NCI-H345 (cell line): ENCODE data around the gene CACNA1C.
"Not testable (repeated sequence)": the region's sequence is repeated elsewhere in the genome, so short reads cannot be mapped to it uniquely, and the experiment has no call there.

Experiments
- DNase-seq: peaks from one replicate; lab custom pipeline; 2025; lab: John Stamatoyannopoulos, UW

CACNA1C gene

GRCh38 chr12:2234646-2235350, 182.0 kb downstream of the CACNA1C start:
- no peak for DNase-seq

- DNase-seq, result no peak
Observed at GRCh38 chr12:2236506-2237294, 183.9 kb downstream of the CACNA1C start.

DNA sequence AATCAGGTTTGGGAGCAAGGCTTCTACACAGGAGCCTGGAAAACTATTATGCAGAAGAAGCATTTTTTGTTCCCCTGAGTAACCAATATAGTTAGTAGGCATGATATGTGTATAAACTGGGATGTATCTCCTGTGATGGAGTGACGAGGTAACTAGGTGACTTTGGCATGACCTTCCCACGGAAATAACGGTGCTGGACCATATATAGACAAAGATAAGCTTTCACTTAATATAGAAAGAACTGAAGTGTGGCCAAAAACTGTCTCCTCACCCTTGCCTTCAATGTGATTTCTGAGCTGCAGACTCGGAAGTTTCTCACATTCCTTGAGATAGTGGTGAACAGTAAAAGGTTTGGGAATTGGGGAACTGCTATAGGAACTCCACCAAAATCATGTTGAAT, 185.3 kb downstream of the CACNA1C start:
- no peak for DNase-seq

DNA sequence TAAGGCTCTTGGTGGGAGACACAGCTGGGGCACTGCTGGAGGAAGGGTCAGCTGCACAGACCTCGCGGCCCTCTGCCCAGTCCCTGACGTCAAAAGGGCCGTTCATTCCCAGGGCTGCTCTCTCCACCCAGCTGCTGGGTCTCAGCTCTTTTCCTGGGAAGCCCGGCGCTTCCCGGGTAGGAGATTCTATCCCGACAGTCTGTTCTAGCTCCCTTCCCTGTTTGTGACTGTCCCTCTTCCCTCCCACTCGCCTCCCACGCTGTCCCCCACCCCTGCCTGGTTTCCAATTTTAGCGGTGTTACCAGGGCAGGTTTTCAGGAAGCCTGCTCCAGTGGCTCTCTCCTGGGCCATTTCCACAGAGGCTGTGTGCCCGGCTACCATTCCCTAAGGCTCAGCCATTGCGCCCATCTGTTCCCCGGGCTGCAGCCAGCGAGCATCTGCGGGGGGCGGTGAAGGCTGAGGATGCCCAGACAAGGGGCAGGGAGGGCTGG, 186.6 kb downstream of the CACNA1C start:
- no peak for DNase-seq

GRCh38 chr12:2240390-2240789, 187.6 kb downstream of the CACNA1C start:
- no peak for DNase-seq

- DNase-seq, result no peak
Observed at GRCh38 chr12:2240984-2241383, 188.2 kb downstream of the CACNA1C start.

DNA sequence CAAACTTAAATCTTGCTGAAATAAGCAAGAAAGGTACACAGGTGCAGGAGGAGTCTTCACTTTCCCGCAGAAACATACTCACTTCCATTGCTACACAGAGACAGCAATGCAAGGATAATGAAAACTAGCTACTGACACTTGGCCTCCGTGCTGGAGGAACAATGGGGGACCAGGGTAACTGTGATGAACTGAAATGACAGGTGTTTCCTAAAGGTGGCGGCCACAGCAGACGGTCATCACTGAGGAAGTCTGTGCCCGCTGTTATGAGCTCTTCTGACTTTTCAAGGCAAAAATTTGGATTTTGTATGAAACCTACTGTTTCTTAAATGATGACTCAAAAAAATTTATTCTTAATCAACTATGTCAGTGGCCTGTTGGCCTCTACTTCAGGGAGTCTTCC, 189.4 kb downstream of the CACNA1C start:
- no peak for DNase-seq

GRCh38 chr12:2242816-2243215, 190.0 kb downstream of the CACNA1C start:
- DNase-seq, result no peak

DNA sequence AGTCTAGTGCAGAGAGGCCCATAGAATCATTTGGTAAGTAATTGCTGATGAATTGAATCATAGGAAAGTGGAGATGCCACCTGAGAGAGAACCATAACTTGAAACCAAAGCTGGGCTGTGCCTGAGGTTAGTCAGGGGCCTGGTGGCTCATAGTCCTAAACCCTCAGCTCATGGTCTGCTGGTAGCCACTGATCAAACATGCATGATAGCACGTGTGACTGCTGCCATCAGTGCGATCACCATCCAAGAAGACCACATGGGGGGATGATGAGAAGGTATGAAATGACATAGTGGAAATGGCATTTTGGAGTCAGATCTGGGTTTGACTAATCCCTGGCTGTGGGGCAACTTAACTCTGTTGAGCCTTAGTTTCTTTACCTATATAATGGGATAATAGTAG, 190.5 kb downstream of the CACNA1C start:
- no peak for DNase-seq

- DNase-seq, result peak; percentile 74
Observed at GRCh38 chr12:2244013-2244861, 191.4 kb downstream of the CACNA1C start.

DNA sequence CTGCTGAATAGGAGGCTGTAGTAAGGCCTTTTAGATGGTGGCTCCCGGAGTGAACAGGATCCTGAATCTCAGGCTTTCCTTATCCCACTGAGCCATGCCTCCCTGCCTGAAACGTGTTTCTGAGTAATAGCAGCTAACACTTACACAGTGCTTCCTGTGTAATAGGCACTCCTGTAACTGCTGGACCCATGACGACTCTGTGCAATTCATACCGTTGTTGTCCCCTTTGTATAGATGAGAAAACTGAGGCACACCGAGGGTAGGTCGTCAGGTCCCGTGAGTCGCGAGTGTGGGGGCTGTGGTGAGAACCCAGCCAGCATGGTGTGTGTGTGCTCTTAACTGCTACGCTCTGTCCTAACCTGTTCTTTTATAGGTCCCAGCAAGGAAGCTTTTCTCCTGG, 193.6 kb downstream of the CACNA1C start:
- DNase-seq, result no peak

- DNase-seq, result no peak
Observed at GRCh38 chr12:2247120-2247519, 194.3 kb downstream of the CACNA1C start.

DNA sequence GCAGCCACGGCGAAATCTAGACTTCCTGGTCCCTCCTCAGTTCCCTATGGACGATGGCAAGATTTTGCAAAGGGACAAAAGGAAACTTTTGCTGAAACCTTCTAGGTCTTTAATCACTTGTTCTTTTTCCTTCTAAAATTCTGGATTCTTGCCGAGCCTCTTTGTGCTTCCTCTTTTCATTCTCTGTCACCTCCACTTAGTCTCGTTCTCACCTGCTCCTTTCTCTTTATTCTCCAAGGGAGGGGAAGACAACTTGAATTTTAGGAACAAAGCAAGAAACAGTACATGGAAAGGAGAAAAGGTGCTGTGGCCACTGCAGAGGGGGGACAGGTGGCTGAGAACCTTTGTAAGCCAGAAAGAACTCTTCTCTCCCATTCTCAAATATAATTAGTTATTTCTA, 194.8 kb downstream of the CACNA1C start:
- DNase-seq, result no peak

- DNase-seq, result peak; percentile 64
Observed at GRCh38 chr12:2248087-2248900, 195.5 kb downstream of the CACNA1C start.

DNA sequence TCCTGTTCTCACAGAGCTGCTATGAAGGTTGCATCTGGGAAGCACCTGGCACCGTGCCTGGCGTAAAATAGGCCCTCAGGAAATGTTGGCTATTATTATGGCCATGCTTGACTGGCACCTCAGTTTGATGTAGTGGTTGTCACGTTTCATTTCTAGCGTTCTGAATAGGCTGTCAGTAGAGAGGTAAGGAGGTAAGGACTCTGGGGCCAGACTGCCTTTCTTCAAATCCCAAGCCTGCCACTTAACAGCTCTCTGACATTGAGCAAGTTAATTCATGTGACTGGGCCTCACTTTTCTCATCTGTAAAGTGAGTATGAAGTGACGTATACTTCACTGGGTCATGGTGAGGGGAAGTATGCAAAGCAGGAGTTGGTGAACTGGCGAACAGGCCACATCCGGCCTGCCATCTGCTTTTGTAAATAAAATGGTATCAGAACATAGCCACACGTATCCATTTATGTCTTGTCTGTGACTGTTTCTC, 196.2 kb downstream of the CACNA1C start:
- peak; percentile 95 for DNase-seq

DNA sequence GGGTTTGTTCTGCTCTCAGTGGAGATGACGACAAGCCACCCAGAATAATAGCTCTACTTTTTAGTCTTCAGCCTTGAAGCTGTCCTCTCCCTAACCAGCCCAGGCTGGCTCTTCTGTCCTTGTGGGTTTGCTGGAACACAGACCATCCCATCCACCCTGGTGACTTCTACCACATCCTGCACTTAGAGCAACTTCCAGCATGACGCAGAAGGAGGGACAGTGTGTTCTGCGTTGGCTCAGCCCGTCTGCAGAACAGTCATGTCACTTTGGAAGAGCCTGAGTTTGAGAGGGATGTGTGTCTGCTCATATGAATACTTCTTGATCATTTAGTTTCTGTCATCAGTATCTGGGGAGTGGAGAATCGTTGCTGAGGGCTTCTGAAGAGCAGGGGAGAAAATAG, 198.0 kb downstream of the CACNA1C start:
- DNase-seq, result no peak

GRCh38 chr12:2251526-2252209, 198.9 kb downstream of the CACNA1C start:
- peak; percentile 27 for DNase-seq

DNA sequence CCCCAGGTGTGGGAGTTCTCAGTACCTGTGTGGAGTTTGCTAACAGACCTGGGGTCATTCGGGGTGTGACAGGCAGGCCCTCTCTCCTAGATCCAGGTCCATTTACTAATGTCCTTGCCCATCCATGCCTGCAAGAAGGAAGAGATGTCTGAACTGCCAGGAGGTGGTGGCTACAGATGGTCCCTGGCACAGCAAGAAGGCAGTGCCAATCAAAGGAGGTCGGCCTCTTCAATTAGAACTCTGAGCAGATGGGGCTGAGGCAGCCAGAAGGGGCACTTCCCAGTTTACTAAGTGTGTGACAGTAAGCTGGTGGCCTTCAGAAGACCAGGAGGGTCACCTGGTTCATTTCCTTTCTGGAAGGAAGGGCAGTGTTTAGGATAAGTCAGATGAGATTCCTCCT, 202.5 kb downstream of the CACNA1C start:
- DNase-seq, result no peak

DNA sequence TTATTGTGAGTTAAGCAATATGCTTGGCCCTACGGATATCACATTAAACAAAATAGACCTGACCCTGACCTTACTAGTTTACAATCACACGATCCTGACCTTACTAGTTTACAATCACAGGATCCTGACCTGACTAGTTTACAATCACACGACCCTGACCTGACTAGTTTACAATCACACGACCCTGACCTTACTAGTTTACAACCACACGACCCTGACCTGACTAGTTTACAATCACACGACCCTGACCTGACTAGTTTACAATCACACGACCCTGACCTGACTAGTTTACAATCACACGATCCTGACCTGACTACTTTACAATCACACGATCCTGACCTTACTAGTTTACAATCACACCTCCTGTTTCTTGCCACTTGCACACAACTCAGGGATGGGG, 202.9 kb downstream of the CACNA1C start:
- not testable (repeated sequence) for DNase-seq

DNA sequence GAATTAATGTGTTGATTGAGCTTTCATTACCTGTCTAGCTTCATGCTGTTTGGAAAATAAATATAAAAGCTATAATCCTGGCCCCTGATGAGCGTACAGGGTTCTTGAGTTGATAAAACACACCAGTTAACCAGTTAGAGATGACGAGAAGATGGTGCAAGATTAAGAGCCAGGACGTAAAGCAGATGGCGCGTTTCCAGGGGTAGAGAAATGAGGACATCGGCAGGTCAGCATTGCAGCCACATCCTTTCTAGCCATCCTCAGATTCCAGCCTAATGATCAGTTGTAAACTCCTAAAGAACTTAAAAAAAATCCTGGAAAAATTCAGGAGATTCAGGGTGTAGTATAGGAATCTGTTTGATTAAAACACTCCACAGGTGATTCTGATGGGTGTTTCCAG, 203.7 kb downstream of the CACNA1C start:
- no peak for DNase-seq

DNA sequence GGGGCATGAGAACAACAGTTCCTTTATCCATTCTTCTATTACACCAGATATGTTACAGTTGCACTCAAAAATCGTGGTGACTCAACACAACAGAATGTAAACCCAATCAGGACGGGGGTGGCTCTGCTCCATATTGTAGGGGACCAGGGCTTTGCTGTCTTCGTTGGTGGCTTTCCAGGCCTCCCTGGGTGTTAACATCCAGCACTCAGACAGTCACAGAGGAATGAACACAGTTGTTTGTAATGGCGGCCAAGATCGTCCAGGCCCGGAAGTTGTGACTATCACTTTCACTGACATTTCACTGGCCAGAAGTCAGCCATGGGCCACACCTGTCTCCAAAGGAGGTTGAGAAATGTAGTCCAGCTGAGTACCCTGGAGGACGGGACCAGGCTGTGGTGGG, 204.1 kb downstream of the CACNA1C start:
- no peak for DNase-seq
